Kidney epithelial cell (primary cell): Measurements from ENCODE around the gene GRK4. TPM values are rescaled to one million over a fixed set of nuclear protein-coding genes. Genes with fewer than 3 reads are reported as not detected.
A peak's percentile ranks its signal among the peaks of the same experiment; 100 is the strongest.

Source experiments
- DNase-seq: peaks from one replicate; pipeline ENCODE4 v3.0.0-alpha.2; 2010; ENCODE audit warnings: low read depth
- H3K27me3 ChIP-seq: 2 replicates; pipeline ENCODE4 v1.6.0; 2011; ENCODE audit warnings: low read length; ENCODE audit not compliant: control insufficient read depth, insufficient read depth
- H3K36me3 ChIP-seq: 2 replicates; pipeline ENCODE4 v1.5.1; 2011; ENCODE audit warnings: low read length; ENCODE audit not compliant: control insufficient read depth, insufficient read depth
- H3K4me3 ChIP-seq: 2 replicates; pipeline ENCODE4 v1.5.1; 2011; ENCODE audit warnings: low read depth, mild to moderate bottlenecking, control low read depth, low read length
- CTCF ChIP-seq: IDR thresholded peaks from 2 replicates; pipeline ENCODE4 v1.5.1; 2011; ENCODE audit warnings: mild to moderate bottlenecking, moderate library complexity, low read length, control low read depth, inconsistent platforms; ENCODE audit not compliant: insufficient read depth, poor library complexity, severe bottlenecking
- total RNA-seq: library from RNA; depleted of rRNA; stranded (reverse); fragments of >200 nt; gene quantifications from 2 replicates; pipeline ENCODE4 v1.2.3, GENCODE V29; 2015

Gene GRK4
- total RNA-seq, 1 donor from 2014 or later = 6.3 TPM

GRCh38 chr4:2929469-2929868 lies 33.9 kb upstream of the GRK4 start:
- Histone ChIP-seq H3K36me3 (peaks cover 6% of the 10 kb centered on the region), H3K27me3 (no peaks in the 10 kb centered on the region), H3K4me3 (no peak overlapping the region)
- DNase-seq = no peak
- no peak for TF ChIP-seq CTCF

- Histone ChIP-seq H3K36me3 (peaks cover 6% of the 10 kb centered on the region), H3K27me3 (no peaks in the 10 kb centered on the region), H3K4me3 (no peak overlapping the region)
- TF ChIP-seq CTCF = no peak
- no peak for DNase-seq
These were observed 33.1 kb upstream of the GRK4 start for GRCh38 chr4:2930135-2930757.

GRCh38 chr4:2930758-2931511 lies 32.4 kb upstream of the GRK4 start:
- Histone ChIP-seq H3K36me3 (peaks cover 6% of the 10 kb centered on the region), H3K4me3 (no peak overlapping the region), H3K27me3 (no peaks in the 10 kb centered on the region)
- DNase-seq = no peak
- TF ChIP-seq CTCF = peak; percentile 5

- no peak overlapping the region for H3K4me3 ChIP-seq
- H3K36me3 ChIP-seq = peaks cover 6% of the 10 kb centered on the region
- no peak for TF ChIP-seq CTCF
These were observed 31.7 kb upstream of the GRK4 start for GRCh38 chr4:2931512-2932301.

GRCh38 chr4:2932321-2932950 lies 30.9 kb upstream of the GRK4 start:
- no peaks in the 10 kb centered on the region for H3K27me3 ChIP-seq
- H3K36me3 ChIP-seq = peaks cover 8% of the 10 kb centered on the region
- no peak overlapping the region for H3K4me3 ChIP-seq
- TF ChIP-seq CTCF = no peak
- no peak for DNase-seq

More at GRCh38 chr4:2931512-2932301, 31.7 kb upstream of the GRK4 start:
- DNase-seq = no peak
- H3K27me3 ChIP-seq = no peaks in the 10 kb centered on the region
